HG02610 (cell line): Measurements from ENCODE around the gene MAP3K1.
A peak's percentile ranks its signal among the peaks of the same experiment; 100 is the strongest.

Experiments used
- ATAC-seq: cut with Tn5 transposase; IDR thresholded peaks from one replicate; pipeline ENCODE4 v1.9.1; 2021; ENCODE audit warnings: mild to moderate bottlenecking, moderate library complexity; ENCODE audit not compliant: unreplicated experiment

MAP3K1 gene

DNA sequence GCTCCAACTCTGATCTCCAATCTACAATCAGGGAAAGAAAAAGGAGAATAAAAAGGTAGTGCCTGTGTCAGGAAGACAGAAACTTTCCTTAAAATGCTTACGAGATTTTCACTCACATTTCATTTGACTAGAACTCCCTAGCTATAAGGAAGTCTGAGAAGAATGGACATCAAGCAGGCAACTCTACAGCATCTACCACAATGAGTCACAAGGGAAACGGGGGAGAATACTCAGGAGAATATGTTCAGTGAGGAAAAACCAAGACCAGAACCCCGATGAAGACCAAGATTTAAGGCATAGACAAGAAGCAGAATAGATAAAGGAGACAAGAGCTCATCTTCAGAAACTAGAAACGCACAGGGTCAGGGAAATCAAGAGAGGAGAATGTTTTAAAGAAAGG lies 85.0 kb downstream of the MAP3K1 start:
- ATAC-seq: no peak

DNA sequence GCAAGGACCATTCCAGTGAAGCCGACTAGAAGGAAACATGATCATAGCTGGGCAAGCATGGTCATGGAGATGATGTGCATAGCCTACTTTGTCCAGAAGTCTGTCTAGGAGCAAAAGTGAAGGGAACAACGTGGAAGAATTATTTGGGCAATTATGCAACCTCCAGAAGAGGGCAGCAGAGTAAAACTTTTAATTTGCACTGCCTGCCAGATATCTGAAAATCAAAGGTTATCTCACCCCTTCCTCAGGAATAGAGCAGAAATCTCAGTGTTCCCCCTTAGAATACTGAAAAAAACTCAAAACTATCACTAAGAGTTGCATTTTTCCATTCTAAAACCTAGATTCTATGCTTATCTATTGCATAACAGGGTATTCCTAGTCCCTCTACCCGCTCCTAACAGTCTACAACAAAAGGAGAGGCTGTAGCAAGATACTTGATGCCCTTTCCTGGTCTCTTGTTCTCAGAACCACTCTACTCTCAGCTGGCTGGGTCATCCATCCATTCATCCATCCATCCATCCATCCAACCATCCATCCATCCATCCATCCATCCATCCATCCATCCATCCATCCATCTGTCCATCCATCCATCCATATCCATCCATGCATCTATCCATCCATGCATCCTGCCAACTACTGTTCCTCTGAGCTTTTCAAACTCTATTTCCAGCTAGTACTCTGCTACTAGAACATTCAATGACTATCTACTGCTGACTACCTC lies 85.7 kb downstream of the MAP3K1 start:
- no peak for ATAC-seq

DNA sequence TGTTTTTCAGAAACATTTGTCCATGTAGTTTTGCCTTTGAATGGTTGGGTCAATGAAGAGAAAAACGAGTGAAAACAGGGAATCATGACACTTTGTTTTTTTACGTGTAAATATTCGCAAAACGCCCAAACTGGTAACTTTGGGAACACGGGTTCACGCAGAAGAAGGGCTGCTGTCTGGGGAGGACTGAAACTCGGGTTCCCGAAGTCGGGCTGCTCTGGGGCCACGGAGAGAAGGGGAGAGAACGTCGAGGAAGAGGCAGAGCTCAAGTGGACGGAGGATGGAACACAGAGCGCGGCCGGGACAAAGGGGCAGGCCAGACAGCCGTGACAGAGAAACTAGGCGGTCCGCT lies 93.6 kb downstream of the MAP3K1 start:
- no peak for ATAC-seq

DNA sequence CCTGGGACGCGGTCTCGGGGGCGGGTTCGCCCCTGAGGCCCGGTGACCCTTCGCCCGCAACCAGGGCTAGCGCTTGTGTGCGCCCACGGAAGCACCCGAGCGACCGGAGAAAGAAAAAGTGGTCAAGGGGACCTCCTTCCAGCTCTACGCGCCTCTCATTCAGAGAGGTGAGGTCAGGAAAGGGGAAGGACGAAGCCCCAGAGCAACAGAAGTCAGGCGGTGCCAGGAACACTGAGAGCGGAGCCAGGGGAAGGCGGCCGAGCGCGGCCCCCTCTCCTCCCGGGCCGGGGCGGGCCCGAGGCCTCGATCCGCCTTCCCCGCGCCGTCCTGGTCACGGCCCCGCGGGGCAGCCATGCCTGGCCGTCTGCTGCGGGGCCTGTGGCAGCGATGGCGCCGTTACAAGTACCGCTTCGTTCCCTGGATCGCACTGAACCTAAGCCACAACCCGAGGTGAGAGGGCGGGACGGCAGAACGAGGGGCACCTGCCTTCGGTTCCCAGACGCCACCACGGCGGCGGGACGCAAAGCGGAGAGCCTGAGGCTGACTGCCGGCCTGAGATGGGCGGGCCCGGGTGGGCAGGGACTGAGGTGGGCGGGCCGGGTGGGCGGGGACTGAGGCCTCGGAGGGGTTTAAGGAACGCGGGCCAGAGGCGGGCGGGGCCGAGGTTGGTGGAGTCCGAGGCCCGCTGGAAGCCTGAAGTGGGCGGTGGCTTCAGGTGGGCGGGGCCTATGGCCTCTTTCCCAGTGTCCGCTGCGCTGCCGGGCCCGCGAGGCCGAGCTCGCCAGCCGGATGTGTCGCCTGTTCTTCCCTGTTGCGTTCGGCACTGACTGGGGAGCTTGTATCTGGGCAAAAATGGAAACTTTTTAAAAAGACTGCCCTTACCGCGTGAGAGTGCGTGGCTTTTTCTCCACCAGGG lies 94.2 kb downstream of the MAP3K1 start, which contains the start of gene SETD9:
TSS of gene SETD9 (plus strand) at position 303 of the 916 bp plus-strand sequence. CDS start at position 353, 50 bp downstream.
- ATAC-seq: peak; percentile 92

DNA sequence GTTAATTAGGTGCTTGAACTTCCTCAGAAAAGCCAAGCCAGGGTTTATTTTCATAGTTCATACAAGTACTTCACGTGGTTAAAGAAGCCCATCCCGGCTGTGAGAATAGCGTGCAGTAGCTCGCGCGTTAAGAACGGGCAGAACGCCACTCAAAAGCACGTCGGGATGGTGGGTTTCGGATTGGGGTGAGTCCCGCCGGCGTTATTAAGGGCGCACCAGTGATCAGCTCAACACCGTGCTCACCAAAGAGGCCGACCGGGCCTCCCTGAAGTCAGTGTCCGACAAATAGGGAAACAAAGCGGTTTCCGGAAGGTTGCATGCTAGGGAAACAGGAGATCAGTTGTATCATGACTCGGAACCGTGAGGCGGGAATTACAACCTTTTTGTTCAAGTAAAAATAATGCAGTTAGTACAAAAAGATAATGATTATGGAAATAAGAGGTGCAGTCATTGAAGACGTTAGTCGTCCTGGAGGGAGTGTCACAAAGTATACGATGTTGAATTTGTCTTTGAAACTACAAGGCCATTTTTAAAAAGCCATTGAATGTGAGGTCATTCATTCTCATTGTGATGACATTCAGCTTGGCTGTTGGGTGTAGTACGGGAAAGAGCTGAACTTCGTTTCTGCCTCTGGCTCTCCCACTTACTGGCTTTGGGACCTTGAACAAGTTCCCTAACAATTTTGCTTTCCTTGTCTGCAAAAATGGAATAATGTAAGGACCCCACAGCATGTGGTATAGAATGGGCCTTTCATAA lies 95.0 kb downstream of the MAP3K1 start:
- peak; percentile 22 for ATAC-seq

DNA sequence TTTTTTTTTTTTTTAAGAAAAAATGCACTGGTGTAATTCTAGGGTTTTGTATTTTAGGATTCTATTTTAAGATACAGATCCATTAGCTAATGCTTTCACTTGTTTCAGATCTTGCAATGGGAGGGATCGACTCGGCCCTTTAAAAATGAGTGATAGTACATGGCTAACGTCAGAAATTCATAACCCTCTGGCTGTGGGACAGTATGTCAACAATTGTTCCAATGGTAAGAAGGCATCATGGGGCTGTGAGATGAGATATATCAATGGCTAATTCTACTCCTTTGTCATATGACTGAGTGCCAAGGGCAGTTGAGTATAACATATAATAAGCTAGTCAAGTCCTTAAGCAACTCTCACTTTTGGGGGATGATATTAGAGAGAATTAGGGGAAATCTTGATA lies 98.4 kb downstream of the MAP3K1 start:
- no peak for ATAC-seq

DNA sequence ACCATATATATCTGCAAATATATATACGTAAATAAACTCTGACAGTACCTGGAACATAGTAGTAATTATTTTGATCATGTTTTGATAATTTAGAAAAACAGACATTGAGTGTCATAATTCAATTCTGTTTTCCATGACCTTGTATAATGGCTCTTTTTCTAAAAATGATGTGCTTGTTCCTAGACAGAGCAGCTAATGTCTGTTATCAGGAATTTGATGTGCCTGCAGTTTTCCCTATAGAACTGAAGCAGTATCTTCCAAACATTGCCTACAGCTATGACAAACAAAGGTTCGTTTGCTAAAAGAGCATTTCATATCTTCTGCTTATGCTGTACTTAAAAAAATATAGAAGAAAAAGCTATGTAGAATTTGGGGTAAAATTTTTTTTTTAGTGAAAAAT lies 99.3 kb downstream of the MAP3K1 start:
- ATAC-seq: no peak

DNA sequence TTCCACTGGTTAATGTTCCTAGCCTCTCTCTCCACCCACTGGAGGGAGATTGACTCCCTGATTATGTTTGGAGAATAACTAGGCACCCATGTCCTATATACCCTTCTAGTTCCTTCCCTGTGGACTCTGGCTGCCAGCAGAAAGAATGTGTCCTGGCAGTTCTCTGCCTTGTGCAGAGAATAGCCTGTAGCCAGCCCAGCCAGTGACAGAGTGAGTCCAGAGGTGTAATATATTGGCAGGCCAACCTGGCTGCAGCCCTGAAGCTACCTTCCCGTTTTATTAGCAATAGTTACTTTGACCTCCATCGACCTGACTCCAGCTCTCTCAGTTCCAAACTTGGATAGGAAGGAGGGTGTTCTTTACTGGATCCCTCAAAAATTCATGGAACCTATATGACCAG lies 102.2 kb downstream of the MAP3K1 start:
- ATAC-seq: no peak

DNA sequence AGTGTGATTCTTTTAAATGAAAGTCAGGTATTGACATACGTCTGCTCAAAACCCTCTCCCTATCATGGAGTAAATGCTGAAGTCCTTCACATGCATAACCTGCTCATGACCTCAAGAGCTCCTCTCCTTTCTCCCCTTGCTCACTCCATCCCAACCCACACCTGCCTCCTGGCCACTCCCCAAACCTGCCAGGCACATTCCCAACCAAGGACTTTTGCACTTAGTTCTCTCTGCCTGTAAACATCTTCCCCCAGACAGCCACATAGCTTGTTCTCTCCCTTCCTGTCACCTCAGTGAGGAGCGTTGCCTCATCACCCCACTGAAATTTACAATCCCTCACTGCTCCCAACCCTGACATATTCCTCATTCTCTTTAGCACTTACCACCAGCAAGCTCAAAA lies 102.7 kb downstream of the MAP3K1 start:
- no peak for ATAC-seq

DNA sequence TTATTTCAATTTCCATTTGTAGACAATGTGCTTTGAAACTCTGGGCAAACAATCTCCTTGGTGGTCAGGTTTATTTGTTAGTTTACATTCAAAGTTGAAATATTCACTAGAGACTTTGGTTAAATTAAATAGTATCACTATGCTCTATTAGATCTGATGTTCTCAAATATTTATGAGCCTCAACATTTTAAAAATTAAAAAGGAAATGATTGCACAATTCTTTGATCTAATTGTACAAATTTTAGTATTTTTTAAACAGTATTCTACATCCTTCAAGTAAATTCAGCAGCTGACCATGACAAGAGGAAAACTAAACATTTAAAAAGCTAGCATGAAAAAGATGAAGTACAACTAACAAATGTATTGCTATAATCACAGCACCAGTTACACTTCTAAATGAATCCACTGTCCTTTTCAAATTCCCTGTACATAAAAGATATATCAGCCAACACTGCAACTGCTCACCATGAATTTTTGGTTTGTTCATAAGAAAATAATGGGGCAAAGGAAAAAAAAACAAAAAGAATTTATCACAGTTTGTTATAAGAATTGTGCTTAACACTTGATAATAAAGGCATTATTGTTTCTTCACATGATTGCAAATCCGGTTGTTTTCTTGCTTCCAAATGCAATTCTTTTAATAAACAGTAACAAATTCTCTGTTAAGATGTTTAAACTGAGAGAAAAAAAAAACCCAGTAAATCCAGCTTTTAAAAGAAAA lies 104.8 kb downstream of the MAP3K1 start:
- no peak for ATAC-seq

DNA sequence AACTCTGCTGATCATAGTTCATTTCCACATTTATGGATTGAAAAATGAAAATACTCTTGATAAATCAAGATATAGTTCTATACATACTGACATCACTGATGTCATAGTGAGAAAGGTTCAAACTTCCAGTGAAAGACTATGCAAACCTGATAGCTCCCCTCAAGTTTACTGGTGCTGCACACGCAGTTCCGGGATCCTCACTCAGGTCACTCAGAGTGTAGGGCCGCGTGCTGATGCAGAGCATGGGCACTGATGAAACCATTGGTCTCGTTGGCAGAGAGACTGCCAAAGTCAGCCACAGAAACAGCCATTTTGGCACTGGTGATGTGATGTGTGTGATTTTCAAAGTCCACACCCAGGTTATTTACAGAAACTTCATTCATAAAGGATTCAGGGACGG lies 107.6 kb downstream of the MAP3K1 start:
- no peak for ATAC-seq

DNA sequence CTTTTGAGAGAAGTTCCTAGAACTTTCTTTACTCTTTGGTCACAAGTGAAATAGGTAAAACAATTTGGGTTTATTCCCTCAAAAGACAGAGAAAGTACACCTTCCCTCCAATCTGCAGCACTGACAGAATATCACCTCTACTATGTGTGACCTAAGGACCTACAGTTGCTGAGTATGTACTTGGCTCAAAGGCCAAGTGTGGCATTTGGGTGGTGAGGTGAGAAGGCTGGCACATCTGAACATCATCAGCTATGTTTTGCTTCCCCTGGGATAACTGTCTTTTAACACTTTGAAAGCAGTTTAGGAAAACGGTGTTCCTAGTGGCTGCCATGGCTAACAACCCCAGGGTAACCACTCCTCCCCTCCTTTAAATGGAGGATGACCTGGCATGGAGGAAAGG lies 119.0 kb downstream of the MAP3K1 start:
- ATAC-seq: no peak

DNA sequence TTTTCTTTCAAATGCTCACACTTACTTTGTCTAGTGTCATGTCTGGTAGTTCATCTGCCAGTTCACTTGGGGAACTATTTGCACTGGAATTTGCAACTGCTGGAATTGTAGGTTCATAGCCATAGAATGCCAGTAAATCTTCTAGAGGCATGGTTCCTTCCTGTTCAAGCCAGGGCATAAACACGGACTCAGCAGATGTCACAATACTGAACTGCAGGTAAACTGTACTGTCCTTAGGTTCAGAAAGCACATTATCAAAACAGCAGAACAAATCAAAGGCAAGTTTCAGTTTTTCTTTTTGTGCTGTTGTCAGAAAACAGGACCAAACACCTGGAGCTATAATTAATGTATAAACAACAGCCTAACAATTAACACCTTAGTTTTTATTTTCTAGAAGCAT lies 123.5 kb downstream of the MAP3K1 start:
- ATAC-seq: no peak

DNA sequence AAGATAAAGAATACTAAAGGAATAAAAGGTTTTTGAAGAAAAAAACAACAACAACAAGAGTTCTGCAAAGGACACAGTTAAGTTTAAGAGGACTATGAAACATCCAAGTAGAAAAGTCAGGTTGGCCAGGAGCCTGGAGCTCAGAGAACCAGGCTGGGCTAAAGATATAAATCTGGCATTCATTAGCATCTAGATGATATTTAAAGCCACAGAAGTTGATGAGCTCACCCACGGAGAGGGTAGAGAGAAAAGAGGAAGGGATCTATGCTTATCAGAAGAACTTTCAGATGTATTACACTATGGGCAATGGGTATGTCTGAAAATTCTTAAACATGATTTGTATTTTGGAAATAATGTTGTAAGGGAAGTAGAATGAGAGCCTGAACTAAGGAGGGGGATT lies 126.6 kb downstream of the MAP3K1 start:
- ATAC-seq: no peak
